ENCODE data around the gene RPL36A. TPM values are rescaled to one million over a fixed set of nuclear protein-coding genes. Genes with fewer than 3 reads are reported as not detected.

RPL36A gene
- polyA plus RNA-seq (ENCODE audit: insufficient read length), result 1,055 TPM
- long read RNA-seq, donor 1, transcript RPL36A-202 (4 exons, 691 nt), result minor isoform, 14 of 105 reads
- long read RNA-seq, donor 1, transcript RPL36A-203 (5 exons, 910 nt), result major isoform, 79 of 105 reads
- long read RNA-seq, donor 1, partial matches to known transcripts, result 0 of 105 reads
- long read RNA-seq, donor 1, other reads (novel, unspliced or antisense), result 0 of 105 reads
- long read RNA-seq, donor 2, transcript RPL36A-202 (4 exons, 691 nt), result minor isoform, 25 of 164 reads
- long read RNA-seq, donor 2, transcript RPL36A-203 (5 exons, 910 nt), result major isoform, 117 of 164 reads
- long read RNA-seq, donor 2, transcript RPL36A-204 (3 exons, 2,240 nt), result minor isoform, 10 of 164 reads
- long read RNA-seq, donor 2, transcript RPL36A-205 (4 exons, 710 nt), result minor isoform, 10 of 164 reads
- long read RNA-seq, donor 2, partial matches to known transcripts, result 0 of 164 reads
- long read RNA-seq, donor 2, other reads (novel, unspliced or antisense), result 0 of 164 reads
- long read RNA-seq, donor 3, transcript RPL36A-202 (4 exons, 691 nt), result minor isoform, 21 of 91 reads
- long read RNA-seq, donor 3, transcript RPL36A-204 (3 exons, 2,240 nt), result minor isoform, 7 of 91 reads
- long read RNA-seq, donor 3, transcript RPL36A-203 (5 exons, 910 nt), result major isoform, 57 of 91 reads
- long read RNA-seq, donor 3, partial matches to known transcripts, result 0 of 91 reads
- long read RNA-seq, donor 3, other reads (novel, unspliced or antisense), result 0 of 91 reads
- long read RNA-seq, donor 4, transcript RPL36A-203 (5 exons, 910 nt), result major isoform, 23 of 41 reads
- long read RNA-seq, donor 4, transcript RPL36A-205 (4 exons, 710 nt), result minor isoform, 5 of 41 reads
- long read RNA-seq, donor 4, partial matches to known transcripts, result 6 of 41 reads
- long read RNA-seq, donor 4, other reads (novel, unspliced or antisense), result 0 of 41 reads
- long read RNA-seq, donor 5, transcript RPL36A-202 (4 exons, 691 nt), result minor isoform, 14 of 263 reads
- long read RNA-seq, donor 5, transcript RPL36A-207 (2 exons, 373 nt), result minor isoform, 5 of 263 reads
- long read RNA-seq, donor 5, transcript RPL36A-203 (5 exons, 910 nt), result major isoform, 215 of 263 reads
- long read RNA-seq, donor 5, partial matches to known transcripts, result 11 of 263 reads
- long read RNA-seq, donor 5, other reads (novel, unspliced or antisense), result 5 of 263 reads
- long read RNA-seq, donor 6, transcript RPL36A-205 (4 exons, 710 nt), result minor isoform, 7 of 108 reads
- long read RNA-seq, donor 6, transcript RPL36A-202 (4 exons, 691 nt), result minor isoform, 7 of 108 reads
- long read RNA-seq, donor 6, transcript RPL36A-204 (3 exons, 2,240 nt), result minor isoform, 6 of 108 reads
- long read RNA-seq, donor 6, transcript RPL36A-203 (5 exons, 910 nt), result major isoform, 67 of 108 reads
- long read RNA-seq, donor 6, partial matches to known transcripts, result 12 of 108 reads
- long read RNA-seq, donor 6, other reads (novel, unspliced or antisense), result 0 of 108 reads
- long read RNA-seq, donor 7, transcript RPL36A-205 (4 exons, 710 nt), result minor isoform, 12 of 372 reads
- long read RNA-seq, donor 7, transcript RPL36A-203 (5 exons, 910 nt), result major isoform, 247 of 372 reads
- long read RNA-seq, donor 7, transcript RPL36A-204 (3 exons, 2,240 nt), result minor isoform, 15 of 372 reads
- long read RNA-seq, donor 7, transcript RPL36A-202 (4 exons, 691 nt), result minor isoform, 59 of 372 reads
- long read RNA-seq, donor 7, partial matches to known transcripts, result 24 of 372 reads
- long read RNA-seq, donor 7, other reads (novel, unspliced or antisense), result 0 of 372 reads
- long read RNA-seq, donor 8, transcript RPL36A-203 (5 exons, 910 nt), result major isoform, 53 of 58 reads
- long read RNA-seq, donor 8, partial matches to known transcripts, result 0 of 58 reads
- long read RNA-seq, donor 8, other reads (novel, unspliced or antisense), result 0 of 58 reads

GRCh38 chrX:101390664-101391525, at the start of gene RPL36A:
Gene RPL36A (plus strand): TSS chrX:101391011. CDS start chrX:101391044, 33 bp downstream.
- peak; percentile 85 for DNase-seq

- no peak for DNase-seq
Measured at GRCh38 chrX:101347859-101348451, 42.9 kb upstream of the RPL36A start.

GRCh38 chrX:101348452-101349192, 42.2 kb upstream of the RPL36A start, which contains the start of gene TIMM8A:
Gene TIMM8A (minus strand): TSS chrX:101348742. CDS start chrX:101348664, 78 bp downstream.
- peak; percentile 67 for DNase-seq

DNA sequence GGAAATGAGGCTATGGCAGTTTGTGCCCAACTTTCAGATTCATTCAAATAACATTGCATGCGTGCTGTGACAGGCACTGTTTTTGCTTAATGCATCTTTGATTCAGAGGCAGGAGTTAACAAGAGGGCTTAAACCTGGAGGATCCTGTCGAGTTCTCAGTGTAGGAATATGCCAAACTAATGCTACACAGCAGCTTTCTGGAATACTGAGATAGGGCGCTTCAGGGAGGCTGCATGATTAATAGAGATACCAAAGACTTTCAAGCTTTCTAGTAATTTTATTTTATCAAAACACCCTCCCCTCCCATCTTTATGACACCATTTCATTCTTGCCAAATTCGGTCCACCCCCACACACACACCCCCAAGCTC, 41.6 kb upstream of the RPL36A start:
- DNase-seq, result no peak

DNA sequence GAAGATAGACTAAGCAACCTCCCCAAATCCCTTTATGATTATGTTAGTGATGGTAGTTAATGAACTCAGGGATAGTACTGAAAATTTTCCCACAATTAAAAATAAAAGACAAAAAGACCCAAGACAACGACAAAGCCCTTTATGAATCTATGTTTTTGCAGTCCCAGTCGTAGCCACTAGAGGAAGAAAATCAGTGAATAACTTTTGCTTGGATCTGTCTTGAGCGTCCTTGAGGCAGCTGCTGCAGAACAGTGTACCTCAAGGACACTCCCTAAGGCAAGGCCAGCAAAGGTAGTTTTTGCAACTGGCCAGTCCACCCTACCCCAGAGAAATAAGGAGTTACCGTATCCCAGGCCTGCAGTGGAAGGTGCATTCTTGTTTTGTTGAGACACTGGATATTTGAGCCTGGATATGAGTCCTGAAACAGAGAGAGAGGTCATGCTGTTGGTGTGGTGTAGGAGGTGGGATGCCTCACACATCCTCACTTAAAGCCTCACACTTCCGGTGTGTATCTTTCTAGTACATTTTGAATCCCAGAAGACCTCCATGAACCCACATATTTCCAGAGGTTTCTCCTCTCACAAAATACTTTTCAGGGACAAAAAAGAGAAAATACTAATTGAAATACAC, 33.5 kb upstream of the RPL36A start:
- no peak for DNase-seq

GRCh38 chrX:101359966-101360365, 30.8 kb upstream of the RPL36A start:
- DNase-seq, result no peak

DNA sequence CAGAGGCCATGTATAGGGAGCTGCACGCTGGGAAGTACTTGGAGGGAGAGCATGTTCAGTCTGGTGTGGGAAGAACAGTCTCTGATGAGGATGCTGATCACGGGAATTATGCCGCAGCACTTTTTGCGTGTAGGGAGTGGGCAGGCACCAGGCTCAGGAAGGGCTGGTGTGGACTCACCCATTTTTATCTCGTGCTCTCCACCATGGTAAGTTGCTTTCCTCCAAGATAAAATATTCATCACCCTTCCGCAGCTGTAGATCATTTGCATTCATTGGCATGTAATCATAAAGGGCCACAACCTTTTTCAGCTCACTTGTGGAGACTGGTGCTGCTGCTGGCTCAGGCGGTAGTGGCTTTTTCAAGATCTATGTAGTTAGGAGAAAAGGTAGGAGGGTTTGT, 30.4 kb upstream of the RPL36A start:
- DNase-seq, result no peak

GRCh38 chrX:101362116-101362515, 28.7 kb upstream of the RPL36A start:
- no peak for DNase-seq

DNA sequence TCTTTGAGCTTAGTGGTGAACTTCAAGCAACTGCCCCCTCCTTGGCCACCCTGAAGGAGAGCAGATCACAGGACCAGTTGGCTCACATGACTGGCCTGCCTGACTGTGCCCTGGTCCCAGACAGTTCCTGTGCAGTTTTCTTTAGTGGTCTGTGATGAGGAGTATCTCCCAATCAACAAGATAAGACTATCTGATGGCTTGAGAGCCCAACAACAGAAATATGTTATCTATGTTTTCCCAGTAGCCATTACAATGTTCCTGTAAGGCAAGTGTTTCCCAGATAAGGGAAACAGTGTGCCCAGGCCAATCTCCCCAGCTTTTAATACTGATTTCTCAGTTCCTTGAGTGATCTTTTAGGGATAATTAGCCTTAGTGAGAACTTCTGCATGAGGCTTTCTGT, 28.1 kb upstream of the RPL36A start:
- DNase-seq, result no peak

DNA sequence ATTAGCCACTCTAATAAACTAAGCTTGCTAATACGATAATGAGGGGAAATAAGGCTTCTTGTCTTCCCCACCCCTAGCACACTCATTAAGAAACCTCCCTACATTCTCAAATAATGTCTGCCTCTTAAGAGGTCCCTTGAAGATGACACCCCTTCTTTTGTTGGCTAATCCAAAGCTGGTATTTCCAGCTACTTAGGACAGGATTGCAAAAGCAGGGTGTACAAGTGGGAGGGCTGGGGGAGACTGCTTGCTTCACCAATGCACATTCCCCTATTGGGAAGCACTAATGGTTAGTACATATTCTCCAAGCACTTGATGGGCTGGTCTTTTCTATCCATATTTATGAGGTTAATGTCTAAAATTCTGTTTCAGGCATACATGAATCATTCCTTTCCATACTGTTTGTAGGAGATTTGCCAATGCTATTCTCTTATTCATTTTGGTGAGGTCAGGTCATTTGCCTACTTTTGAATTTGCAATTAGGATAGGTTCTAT, 25.5 kb upstream of the RPL36A start:
- DNase-seq, result no peak

GRCh38 chrX:101368800-101369199, 22.0 kb upstream of the RPL36A start:
- DNase-seq, result no peak

GRCh38 chrX:101369687-101370086, 21.1 kb upstream of the RPL36A start:
- DNase-seq, result no peak

- no peak for DNase-seq
Measured at GRCh38 chrX:101370888-101371504, 19.8 kb upstream of the RPL36A start.

DNA sequence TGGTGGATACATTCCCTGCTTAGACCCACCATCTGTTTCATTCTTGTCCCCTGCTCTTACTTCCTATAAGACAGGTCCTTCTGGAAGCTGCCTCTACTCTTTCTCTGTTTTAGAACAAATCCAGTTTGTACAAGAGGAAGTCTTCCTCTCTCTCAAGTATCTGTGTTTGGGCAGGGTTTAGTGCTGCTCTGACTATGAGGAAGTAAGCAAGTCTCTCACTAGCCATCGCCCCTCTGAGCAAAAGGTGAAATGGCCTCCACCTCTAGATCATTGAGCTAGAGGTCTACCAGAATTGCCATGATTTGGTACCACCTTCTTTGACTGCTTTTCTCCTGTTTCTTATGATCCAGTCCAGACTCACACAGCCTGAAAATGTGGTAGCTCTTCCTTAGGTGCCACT, 13.3 kb upstream of the RPL36A start:
- DNase-seq, result no peak

- DNase-seq, result no peak
Measured at GRCh38 chrX:101383679-101384205, 7.1 kb upstream of the RPL36A start.

- no peak for DNase-seq
Measured at GRCh38 chrX:101385026-101385684, 5.7 kb upstream of the RPL36A start.

All from left kidney (tissue), 8 donors.